ENCODE measurements around the gene IDE. TPM values are rescaled to one million over a fixed set of nuclear protein-coding genes. Genes with fewer than 3 reads are reported as not detected.

IDE gene
- polyA plus RNA-seq = 20.8 TPM
- long read RNA-seq, donor 1, full-length matches to known transcripts = 1 of 1 reads
- long read RNA-seq, donor 1, partial matches to known transcripts = 0 of 1 reads
- long read RNA-seq, donor 1, other reads (novel, unspliced or antisense) = 0 of 1 reads
- long read RNA-seq, donor 2, full-length matches to known transcripts = 1 of 1 reads
- long read RNA-seq, donor 2, partial matches to known transcripts = 0 of 1 reads
- long read RNA-seq, donor 2, other reads (novel, unspliced or antisense) = 0 of 1 reads
- long read RNA-seq, donor 3 = 0 reads
- long read RNA-seq, donor 4 = 0 reads
- long read RNA-seq, donor 5, full-length matches to known transcripts = 1 of 1 reads
- long read RNA-seq, donor 5, partial matches to known transcripts = 0 of 1 reads
- long read RNA-seq, donor 5, other reads (novel, unspliced or antisense) = 0 of 1 reads
- long read RNA-seq, donor 6, full-length matches to known transcripts = 2 of 2 reads
- long read RNA-seq, donor 6, partial matches to known transcripts = 0 of 2 reads
- long read RNA-seq, donor 6, other reads (novel, unspliced or antisense) = 0 of 2 reads
- long read RNA-seq, donor 7, full-length matches to known transcripts = 1 of 1 reads
- long read RNA-seq, donor 7, partial matches to known transcripts = 0 of 1 reads
- long read RNA-seq, donor 7, other reads (novel, unspliced or antisense) = 0 of 1 reads
- long read RNA-seq, donor 8, full-length matches to known transcripts = 1 of 1 reads
- long read RNA-seq, donor 8, partial matches to known transcripts = 0 of 1 reads
- long read RNA-seq, donor 8, other reads (novel, unspliced or antisense) = 0 of 1 reads
- long read RNA-seq, donor 9, partial matches to known transcripts = 7 of 7 reads
- long read RNA-seq, donor 9, other reads (novel, unspliced or antisense) = 0 of 7 reads
- long read RNA-seq, donor 10, full-length matches to known transcripts = 2 of 2 reads
- long read RNA-seq, donor 10, partial matches to known transcripts = 0 of 2 reads
- long read RNA-seq, donor 10, other reads (novel, unspliced or antisense) = 0 of 2 reads
- long read RNA-seq, donor 11, full-length matches to known transcripts = 2 of 2 reads
- long read RNA-seq, donor 11, partial matches to known transcripts = 0 of 2 reads
- long read RNA-seq, donor 11, other reads (novel, unspliced or antisense) = 0 of 2 reads

- H3K4me1 ChIP-seq (ENCODE audit: control insufficient read depth, insufficient read depth, low read length) = peaks cover 4% of the 10 kb centered on the region
- WGBS (ENCODE audit: insufficient coverage, low lambda C conversion rate) = no CpG with 5 or more reads among the region's 80 CpGs
- peak; percentile 90 to 94 for DNase-seq
These were observed at the start of gene IDE for GRCh38 chr10:92573798-92574547. Gene IDE, minus strand, starts transcription at chr10:92574093. Its CDS starts 74 bp downstream, at chr10:92574019.

GRCh38 chr10:92619368-92619767, 45.5 kb upstream of the IDE start:
- H3K4me3 ChIP-seq (ENCODE audit: low read length) = no peak overlapping the region

More at GRCh38 chr10:92573798-92574547, at the start of gene IDE:
- Histone ChIP-seq H3K27me3 (ENCODE audit: control insufficient read depth, insufficient read depth, low read length) (no peaks in the 10 kb centered on the region), H3K4me3 (ENCODE audit: low read length) (peak within 1 kb of the TSS; percentile 99), H3K36me3 (ENCODE audit: control insufficient read depth, insufficient read depth, low read length) (no peaks in the 10 kb centered on the region), H3K27ac (ENCODE audit: low read length) (peak within 1 kb of the TSS; percentile 98), H3K9me3 (ENCODE audit: control insufficient read depth, low read depth, low read length) (no peaks in the 10 kb centered on the region)

DNA sequence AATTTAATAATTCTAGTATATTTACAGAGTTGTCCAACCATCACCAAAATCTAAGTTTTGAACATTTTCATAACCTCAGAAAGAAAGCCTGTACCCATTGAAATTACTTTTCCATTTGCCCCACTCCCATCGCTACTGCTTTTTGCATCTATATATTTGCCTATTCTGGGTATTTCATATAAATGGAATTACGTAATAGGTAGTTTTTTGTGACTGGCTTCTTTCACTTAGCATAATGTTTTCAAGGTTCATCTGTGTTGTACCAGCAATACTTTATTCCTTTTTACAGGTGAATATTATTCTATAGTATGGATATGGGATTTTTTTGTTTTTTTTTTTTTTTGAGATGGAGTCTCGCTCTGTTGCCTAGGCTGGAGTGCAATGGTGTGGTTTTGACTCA, 41.6 kb upstream of the IDE start:
- Histone ChIP-seq H3K27ac (ENCODE audit: low read length) (no peak overlapping the region), H3K27me3 (ENCODE audit: control insufficient read depth, insufficient read depth, low read length) (no peaks in the 10 kb centered on the region), H3K9me3 (ENCODE audit: control insufficient read depth, low read depth, low read length) (no peaks in the 10 kb centered on the region), H3K4me3 (ENCODE audit: low read length) (no peak overlapping the region), H3K36me3 (ENCODE audit: control insufficient read depth, insufficient read depth, low read length) (peaks cover 3% of the 10 kb centered on the region), H3K4me1 (ENCODE audit: control insufficient read depth, insufficient read depth, low read length) (no peaks in the 10 kb centered on the region)
- no peak for DNase-seq
- no CpG with 5 or more reads among the region's 3 CpGs for WGBS (ENCODE audit: insufficient coverage, low lambda C conversion rate)

More at GRCh38 chr10:92619368-92619767, 45.5 kb upstream of the IDE start:
- H3K27me3 ChIP-seq (ENCODE audit: control insufficient read depth, insufficient read depth, low read length) = no peaks in the 10 kb centered on the region
- H3K27ac ChIP-seq (ENCODE audit: low read length) = no peak overlapping the region
- no peaks in the 10 kb centered on the region for H3K9me3 ChIP-seq (ENCODE audit: control insufficient read depth, low read depth, low read length)
- H3K4me1 ChIP-seq (ENCODE audit: control insufficient read depth, insufficient read depth, low read length) = no peaks in the 10 kb centered on the region
- peaks cover 9% of the 10 kb centered on the region for H3K36me3 ChIP-seq (ENCODE audit: control insufficient read depth, insufficient read depth, low read length)
- no peak for DNase-seq

GRCh38 chr10:92604841-92605240, 30.9 kb upstream of the IDE start:
- Histone ChIP-seq H3K4me1 (ENCODE audit: control insufficient read depth, insufficient read depth, low read length) (no peaks in the 10 kb centered on the region), H3K27ac (ENCODE audit: low read length) (no peak overlapping the region), H3K9me3 (ENCODE audit: control insufficient read depth, low read depth, low read length) (no peaks in the 10 kb centered on the region), H3K36me3 (ENCODE audit: control insufficient read depth, insufficient read depth, low read length) (peaks cover 3% of the 10 kb centered on the region), H3K4me3 (ENCODE audit: low read length) (no peak overlapping the region), H3K27me3 (ENCODE audit: control insufficient read depth, insufficient read depth, low read length) (no peaks in the 10 kb centered on the region)
- DNase-seq = no peak
- WGBS (ENCODE audit: insufficient coverage, low lambda C conversion rate) = no CpG with 5 or more reads among the region's 2 CpGs

DNA sequence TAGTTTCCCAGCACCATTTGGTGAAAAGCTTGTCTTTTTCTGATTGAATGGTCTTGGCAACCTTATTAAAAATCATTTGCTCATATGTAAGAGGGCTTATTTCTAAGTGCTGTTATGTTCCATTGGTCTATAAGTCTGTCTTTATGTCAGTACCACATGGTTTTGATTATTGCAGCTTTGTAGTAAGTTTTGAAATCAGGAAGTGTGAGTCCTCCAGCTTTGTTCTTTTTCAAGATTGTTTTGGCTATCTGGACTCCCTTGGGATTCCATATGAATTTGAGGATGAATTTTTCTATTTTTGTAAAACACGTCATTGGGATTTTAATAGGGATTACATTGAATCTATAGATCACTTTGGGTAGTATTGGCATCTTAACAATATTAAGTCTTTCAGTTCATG, 24.4 kb upstream of the IDE start:
- Histone ChIP-seq H3K27ac (ENCODE audit: low read length) (no peak overlapping the region), H3K9me3 (ENCODE audit: control insufficient read depth, low read depth, low read length) (no peaks in the 10 kb centered on the region), H3K36me3 (ENCODE audit: control insufficient read depth, insufficient read depth, low read length) (no peaks in the 10 kb centered on the region), H3K4me3 (ENCODE audit: low read length) (no peak overlapping the region), H3K4me1 (ENCODE audit: control insufficient read depth, insufficient read depth, low read length) (no peaks in the 10 kb centered on the region), H3K27me3 (ENCODE audit: control insufficient read depth, insufficient read depth, low read length) (no peaks in the 10 kb centered on the region)
- no peak for DNase-seq
- WGBS (ENCODE audit: insufficient coverage, low lambda C conversion rate) = 83% methylated on average over 1 of the region's 1 CpG

DNA sequence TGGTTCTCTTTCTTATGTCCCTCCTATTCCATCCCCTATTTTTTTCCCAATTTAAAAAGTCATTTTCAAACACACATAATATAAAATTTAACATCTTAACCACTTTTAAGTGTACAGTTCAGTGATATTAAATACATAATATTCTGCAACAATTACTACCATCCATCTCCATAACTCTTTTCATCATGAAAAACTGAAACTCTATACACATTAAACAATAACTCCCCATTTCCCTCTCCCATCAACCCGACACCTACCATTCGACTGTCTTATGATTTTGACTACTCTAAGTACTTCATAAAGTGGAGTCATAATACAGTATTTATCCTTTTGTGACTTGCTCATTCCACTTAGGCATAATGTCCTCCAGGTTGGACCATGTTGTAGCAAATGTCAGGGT, 21.6 kb upstream of the IDE start:
- Histone ChIP-seq H3K36me3 (ENCODE audit: control insufficient read depth, insufficient read depth, low read length) (no peaks in the 10 kb centered on the region), H3K4me3 (ENCODE audit: low read length) (no peak overlapping the region), H3K4me1 (ENCODE audit: control insufficient read depth, insufficient read depth, low read length) (no peaks in the 10 kb centered on the region), H3K27me3 (ENCODE audit: control insufficient read depth, insufficient read depth, low read length) (no peaks in the 10 kb centered on the region), H3K27ac (ENCODE audit: low read length) (no peak overlapping the region), H3K9me3 (ENCODE audit: control insufficient read depth, low read depth, low read length) (no peaks in the 10 kb centered on the region)
- DNase-seq = no peak
- no CpG with 5 or more reads among the region's 2 CpGs for WGBS (ENCODE audit: insufficient coverage, low lambda C conversion rate)

- no peak overlapping the region for H3K27ac ChIP-seq (ENCODE audit: low read length)
- H3K27me3 ChIP-seq (ENCODE audit: control insufficient read depth, insufficient read depth, low read length) = no peaks in the 10 kb centered on the region
- no peaks in the 10 kb centered on the region for H3K4me1 ChIP-seq (ENCODE audit: control insufficient read depth, insufficient read depth, low read length)
- H3K9me3 ChIP-seq (ENCODE audit: control insufficient read depth, low read depth, low read length) = no peaks in the 10 kb centered on the region
- peak overlapping the region; percentile 84 for H3K4me3 ChIP-seq (ENCODE audit: low read length)
- DNase-seq = peak in 1 of 2 donors; percentile 23
- no peaks in the 10 kb centered on the region for H3K36me3 ChIP-seq (ENCODE audit: control insufficient read depth, insufficient read depth, low read length)
- 19% methylated on average over 2 of the region's 9 CpGs for WGBS (ENCODE audit: insufficient coverage, low lambda C conversion rate)
These were observed 20.0 kb upstream of the IDE start for GRCh38 chr10:92593619-92594588.

GRCh38 chr10:92592761-92593618, 19.1 kb upstream of the IDE start, which contains the start of gene KIF11:
Gene KIF11, plus strand, starts transcription at chr10:92593130. Its CDS starts 246 bp downstream, at chr10:92593376.
- peak within 1 kb of the TSS; percentile 84 for H3K4me3 ChIP-seq (ENCODE audit: low read length)
- DNase-seq = peak; percentile 97 to 98
- no peaks in the 10 kb centered on the region for H3K9me3 ChIP-seq (ENCODE audit: control insufficient read depth, low read depth, low read length)
- H3K27ac ChIP-seq (ENCODE audit: low read length) = peak within 1 kb of the TSS; percentile 96
- H3K36me3 ChIP-seq (ENCODE audit: control insufficient read depth, insufficient read depth, low read length) = no peaks in the 10 kb centered on the region
- no peaks in the 10 kb centered on the region for H3K4me1 ChIP-seq (ENCODE audit: control insufficient read depth, insufficient read depth, low read length)
- no peaks in the 10 kb centered on the region for H3K27me3 ChIP-seq (ENCODE audit: control insufficient read depth, insufficient read depth, low read length)
- 5% methylated on average over 2 of the region's 61 CpGs for WGBS (ENCODE audit: insufficient coverage, low lambda C conversion rate)

Data from large intestine (tissue), 12 donors.